Activated T-cell treated with anti-CD3 and anti-CD28 coated beads for 24 hours (primary cell): ENCODE data around the gene TOMM40.
"Not testable (repeated sequence)": the region's sequence is repeated elsewhere in the genome, so short reads cannot be mapped to it uniquely, and the experiment has no call there.

ENCODE experiments used
- DNase-seq: peaks from one replicate; pipeline ENCODE4 v3.0.0-alpha.2; 2020; ENCODE audit warnings: low read depth

The TOMM40 gene

GRCh38 chr19:44871809-44872208, 19.2 kb upstream of the TOMM40 start:
- no peak for DNase-seq

GRCh38 chr19:44872661-44873060, 18.4 kb upstream of the TOMM40 start:
- DNase-seq, result no peak

GRCh38 chr19:44874317-44874716, 16.7 kb upstream of the TOMM40 start:
- DNase-seq, result no peak

GRCh38 chr19:44875666-44876451, 15.2 kb upstream of the TOMM40 start:
- no peak for DNase-seq

- DNase-seq, result no peak
Observed at GRCh38 chr19:44876930-44877535, 14.0 kb upstream of the TOMM40 start.

GRCh38 chr19:44878120-44878865, 12.8 kb upstream of the TOMM40 start:
- DNase-seq, result no peak

- DNase-seq, result no peak
Observed at GRCh38 chr19:44879309-44880065, 11.6 kb upstream of the TOMM40 start.

- DNase-seq, result no peak
Observed at GRCh38 chr19:44882063-44882462, 9.0 kb upstream of the TOMM40 start.

- DNase-seq, result not testable (repeated sequence)
Observed at GRCh38 chr19:44882619-44883397, 8.2 kb upstream of the TOMM40 start.

- no peak for DNase-seq
Observed at GRCh38 chr19:44883922-44884321, 7.1 kb upstream of the TOMM40 start.

GRCh38 chr19:44884566-44884965, 6.5 kb upstream of the TOMM40 start:
- DNase-seq, result no peak

- DNase-seq, result no peak
Observed at GRCh38 chr19:44886141-44886540, 4.9 kb upstream of the TOMM40 start.

- no peak for DNase-seq
Observed at GRCh38 chr19:44887648-44888047, 3.4 kb upstream of the TOMM40 start.

- DNase-seq, result not testable (repeated sequence)
Observed at GRCh38 chr19:44888335-44888734, 2.7 kb upstream of the TOMM40 start.

GRCh38 chr19:44889830-44890365, 1.2 kb upstream of the TOMM40 start:
- no peak for DNase-seq

GRCh38 chr19:44890366-44891015, 563 bp upstream of the TOMM40 start:
- no peak for DNase-seq

- DNase-seq, result no peak
Observed at GRCh38 chr19:44892932-44893331, 1.9 kb downstream of the TOMM40 start.

- no peak for DNase-seq
Observed at GRCh38 chr19:44893332-44894051, 2.4 kb downstream of the TOMM40 start.

- DNase-seq, result no peak
Observed at GRCh38 chr19:44894052-44894400, 3.0 kb downstream of the TOMM40 start.

GRCh38 chr19:44894946-44895345, 3.9 kb downstream of the TOMM40 start:
- no peak for DNase-seq
